GM23338 (cell line): ENCODE data around the gene CIART. TPM values are rescaled to one million over a fixed set of nuclear protein-coding genes. Genes with fewer than 3 reads are reported as not detected.

Source experiments
- ATAC-seq: fragments of 200-7000 bp; cut with Tn5 transposase; 3 replicates; pipeline ENCODE4 v1.9.1; 2020
- DNase-seq: peaks from one replicate; pipeline ENCODE4 v3.0.0-alpha.2; 2015; ENCODE audit warnings: low spot score
- H2AFZ ChIP-seq: fragments of 200-600 bp; sonication (generic); 2 replicates; pipeline ENCODE4 v1.8.0; 2016; ENCODE audit warnings: antibody characterized with exemption, mild to moderate bottlenecking, moderate library complexity
- H3F3A ChIP-seq: fragments of 200-600 bp; sonication (generic); replicated peaks from 2 replicates; pipeline ENCODE4 v1.8.0; 2017; ENCODE audit warnings: antibody characterized with exemption, mixed run types, low read depth
- H3K27ac ChIP-seq: fragments of 200-600 bp; sonication (generic); 2 replicates; pipeline ENCODE4 v1.6.1; 2016; ENCODE audit warnings: low read depth
- H3K27me3 ChIP-seq: fragments of 200-600 bp; sonication (generic); 2 replicates; pipeline ENCODE4 v1.8.0; 2016; ENCODE audit warnings: mild to moderate bottlenecking, mixed run types, moderate library complexity; ENCODE audit not compliant: insufficient read depth
- H3K36me3 ChIP-seq: fragments of 200-600 bp; sonication (generic); 2 replicates; pipeline ENCODE4 v1.8.0; 2016; ENCODE audit warnings: mild to moderate bottlenecking; ENCODE audit not compliant: insufficient read depth
- H3K4me1 ChIP-seq: fragments of 200-600 bp; sonication (generic); 2 replicates; pipeline ENCODE4 v1.8.0; 2016; ENCODE audit warnings: mild to moderate bottlenecking, moderate library complexity; ENCODE audit not compliant: insufficient read depth
- H3K4me2 ChIP-seq: fragments of 200-600 bp; sonication (generic); 2 replicates; pipeline ENCODE4 v1.7.1; 2017; ENCODE audit warnings: mixed run types
- H3K4me3 ChIP-seq: fragments of 200-600 bp; sonication (generic); 2 replicates; pipeline ENCODE4 v1.6.1; 2016; ENCODE audit warnings: mixed run types
- H3K79me2 ChIP-seq: fragments of 200-600 bp; sonication (generic); replicated peaks from 2 replicates; pipeline ENCODE4 v1.8.0; 2017; ENCODE audit warnings: mild to moderate bottlenecking; ENCODE audit not compliant: insufficient read depth
- H3K9me2 ChIP-seq: fragments of 200-600 bp; sonication (generic); 2 replicates; pipeline ENCODE4 v1.8.0; 2017; ENCODE audit not compliant: insufficient read depth
- H4K20me1 ChIP-seq: fragments of 200-600 bp; sonication (generic); replicated peaks from 2 replicates; pipeline ENCODE4 v1.8.0; 2017; ENCODE audit warnings: mild to moderate bottlenecking; ENCODE audit not compliant: insufficient read depth
- H3K27ac Mint-ChIP-seq: 2 replicates; pipeline ENCODE4 v1.8.0; 2020; ENCODE audit warnings: inconsistent platforms, mild to moderate bottlenecking, moderate library complexity, mixed read lengths
- H3K27me3 Mint-ChIP-seq: 3 replicates; pipeline ENCODE4 v1.8.0; 2022; ENCODE audit warnings: low read depth, mild to moderate bottlenecking, moderate library complexity, mixed read lengths, inconsistent platforms; ENCODE audit not compliant: insufficient read depth, poor library complexity
- H3K36me3 Mint-ChIP-seq: 3 replicates; pipeline ENCODE4 v1.8.0; 2021; ENCODE audit warnings: low read depth, mild to moderate bottlenecking, inconsistent platforms, moderate library complexity, mixed read lengths
- H3K4me1 Mint-ChIP-seq: 3 replicates; pipeline ENCODE4 v1.8.0; 2020; ENCODE audit warnings: mild to moderate bottlenecking, inconsistent platforms, mixed read lengths
- H3K4me3 Mint-ChIP-seq: 3 replicates; pipeline ENCODE4 v1.8.0; 2021; ENCODE audit warnings: moderate library complexity, mild to moderate bottlenecking, inconsistent platforms, mixed read lengths
- H3K9me3 Mint-ChIP-seq: 3 replicates; pipeline ENCODE4 v1.8.0; 2020; ENCODE audit warnings: moderate library complexity, mild to moderate bottlenecking, inconsistent platforms, mixed read lengths
- EZH2 ChIP-seq: fragments of 200-600 bp; sonication (generic); IDR thresholded peaks from one replicate; pipeline ENCODE4 v1.8.0; 2017; ENCODE audit warnings: antibody characterized with exemption, mild to moderate bottlenecking, low read depth; ENCODE audit not compliant: unreplicated experiment
- EZH2phosphoT487 ChIP-seq: fragments of 200-600 bp; sonication (generic); IDR thresholded peaks from one replicate; pipeline ENCODE4 v1.8.1; 2018; ENCODE audit warnings: antibody characterized with exemption; ENCODE audit not compliant: unreplicated experiment
- NANOG ChIP-seq: IDR thresholded peaks from 2 replicates; pipeline ENCODE4 v1.6.1; 2016; ENCODE audit warnings: antibody characterized with exemption, borderline replicate concordance
- POLR2AphosphoS5 ChIP-seq: IDR thresholded peaks from 2 replicates; pipeline ENCODE4 v1.6.1; 2016; ENCODE audit warnings: antibody characterized with exemption, low read depth
- ZNF114 ChIP-seq: fragments of 250-450 bp; sonication (Bioruptor Pico); IDR thresholded peaks from 2 replicates; pipeline ENCODE4 v1.5.0; 2020; ENCODE audit warnings: mild to moderate bottlenecking, moderate library complexity
- polyA plus RNA-seq: library from polyadenylated mRNA; unstranded; fragments of >200 nt; fragmentation: Nextera tagmentation; extraction: Ambion mirVana; gene quantifications from 2 replicates; pipeline ENCODE4 v1.2.1, GENCODE V29; 2016
- total RNA-seq: library from RNA; depleted of rRNA; stranded (reverse); fragments of >200 nt; shearing (Covaris generic); gene quantifications from 2 replicates; pipeline ENCODE4 v1.2.3, GENCODE V29; 2014
- TF ChIP-seq, protein P1 (sequence below): fragments of 250-450 bp; sonication (Bioruptor Pico); IDR thresholded peaks from 2 replicates; pipeline ENCODE4 v1.5.0; 2020; ENCODE audit warnings: mild to moderate bottlenecking, moderate library complexity
- TF ChIP-seq, protein P2 (sequence below): IDR thresholded peaks from one replicate; pipeline ENCODE4 v1.6.1; 2018; ENCODE audit warnings: antibody characterized with exemption; ENCODE audit not compliant: unreplicated experiment

The CIART gene
- total and polyA plus RNA-seq, 2 experiments from 2014 or later = 9.3 to 16.4 TPM

DNA sequence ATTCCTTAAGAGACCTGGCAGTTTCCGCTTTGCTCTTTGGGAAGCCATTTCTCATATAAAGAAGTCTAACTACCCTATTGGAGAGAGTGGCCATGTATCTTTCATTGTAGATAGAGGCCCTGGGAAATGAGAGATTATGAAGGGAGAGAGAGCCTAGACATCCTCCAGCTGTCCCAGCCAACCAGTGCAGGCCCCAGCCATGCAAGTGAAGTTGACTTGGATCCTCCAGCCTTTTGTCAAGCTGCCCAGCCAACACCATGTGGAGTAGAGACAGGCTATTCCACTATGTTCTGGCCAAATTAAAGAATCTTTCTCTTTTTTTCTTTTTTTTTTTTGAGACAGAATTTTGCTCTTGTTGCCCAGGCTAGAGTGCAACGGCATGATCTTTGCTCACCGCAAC is 39.4 kb upstream of the CIART start (continued):
- TF ChIP-seq, protein P1, sequence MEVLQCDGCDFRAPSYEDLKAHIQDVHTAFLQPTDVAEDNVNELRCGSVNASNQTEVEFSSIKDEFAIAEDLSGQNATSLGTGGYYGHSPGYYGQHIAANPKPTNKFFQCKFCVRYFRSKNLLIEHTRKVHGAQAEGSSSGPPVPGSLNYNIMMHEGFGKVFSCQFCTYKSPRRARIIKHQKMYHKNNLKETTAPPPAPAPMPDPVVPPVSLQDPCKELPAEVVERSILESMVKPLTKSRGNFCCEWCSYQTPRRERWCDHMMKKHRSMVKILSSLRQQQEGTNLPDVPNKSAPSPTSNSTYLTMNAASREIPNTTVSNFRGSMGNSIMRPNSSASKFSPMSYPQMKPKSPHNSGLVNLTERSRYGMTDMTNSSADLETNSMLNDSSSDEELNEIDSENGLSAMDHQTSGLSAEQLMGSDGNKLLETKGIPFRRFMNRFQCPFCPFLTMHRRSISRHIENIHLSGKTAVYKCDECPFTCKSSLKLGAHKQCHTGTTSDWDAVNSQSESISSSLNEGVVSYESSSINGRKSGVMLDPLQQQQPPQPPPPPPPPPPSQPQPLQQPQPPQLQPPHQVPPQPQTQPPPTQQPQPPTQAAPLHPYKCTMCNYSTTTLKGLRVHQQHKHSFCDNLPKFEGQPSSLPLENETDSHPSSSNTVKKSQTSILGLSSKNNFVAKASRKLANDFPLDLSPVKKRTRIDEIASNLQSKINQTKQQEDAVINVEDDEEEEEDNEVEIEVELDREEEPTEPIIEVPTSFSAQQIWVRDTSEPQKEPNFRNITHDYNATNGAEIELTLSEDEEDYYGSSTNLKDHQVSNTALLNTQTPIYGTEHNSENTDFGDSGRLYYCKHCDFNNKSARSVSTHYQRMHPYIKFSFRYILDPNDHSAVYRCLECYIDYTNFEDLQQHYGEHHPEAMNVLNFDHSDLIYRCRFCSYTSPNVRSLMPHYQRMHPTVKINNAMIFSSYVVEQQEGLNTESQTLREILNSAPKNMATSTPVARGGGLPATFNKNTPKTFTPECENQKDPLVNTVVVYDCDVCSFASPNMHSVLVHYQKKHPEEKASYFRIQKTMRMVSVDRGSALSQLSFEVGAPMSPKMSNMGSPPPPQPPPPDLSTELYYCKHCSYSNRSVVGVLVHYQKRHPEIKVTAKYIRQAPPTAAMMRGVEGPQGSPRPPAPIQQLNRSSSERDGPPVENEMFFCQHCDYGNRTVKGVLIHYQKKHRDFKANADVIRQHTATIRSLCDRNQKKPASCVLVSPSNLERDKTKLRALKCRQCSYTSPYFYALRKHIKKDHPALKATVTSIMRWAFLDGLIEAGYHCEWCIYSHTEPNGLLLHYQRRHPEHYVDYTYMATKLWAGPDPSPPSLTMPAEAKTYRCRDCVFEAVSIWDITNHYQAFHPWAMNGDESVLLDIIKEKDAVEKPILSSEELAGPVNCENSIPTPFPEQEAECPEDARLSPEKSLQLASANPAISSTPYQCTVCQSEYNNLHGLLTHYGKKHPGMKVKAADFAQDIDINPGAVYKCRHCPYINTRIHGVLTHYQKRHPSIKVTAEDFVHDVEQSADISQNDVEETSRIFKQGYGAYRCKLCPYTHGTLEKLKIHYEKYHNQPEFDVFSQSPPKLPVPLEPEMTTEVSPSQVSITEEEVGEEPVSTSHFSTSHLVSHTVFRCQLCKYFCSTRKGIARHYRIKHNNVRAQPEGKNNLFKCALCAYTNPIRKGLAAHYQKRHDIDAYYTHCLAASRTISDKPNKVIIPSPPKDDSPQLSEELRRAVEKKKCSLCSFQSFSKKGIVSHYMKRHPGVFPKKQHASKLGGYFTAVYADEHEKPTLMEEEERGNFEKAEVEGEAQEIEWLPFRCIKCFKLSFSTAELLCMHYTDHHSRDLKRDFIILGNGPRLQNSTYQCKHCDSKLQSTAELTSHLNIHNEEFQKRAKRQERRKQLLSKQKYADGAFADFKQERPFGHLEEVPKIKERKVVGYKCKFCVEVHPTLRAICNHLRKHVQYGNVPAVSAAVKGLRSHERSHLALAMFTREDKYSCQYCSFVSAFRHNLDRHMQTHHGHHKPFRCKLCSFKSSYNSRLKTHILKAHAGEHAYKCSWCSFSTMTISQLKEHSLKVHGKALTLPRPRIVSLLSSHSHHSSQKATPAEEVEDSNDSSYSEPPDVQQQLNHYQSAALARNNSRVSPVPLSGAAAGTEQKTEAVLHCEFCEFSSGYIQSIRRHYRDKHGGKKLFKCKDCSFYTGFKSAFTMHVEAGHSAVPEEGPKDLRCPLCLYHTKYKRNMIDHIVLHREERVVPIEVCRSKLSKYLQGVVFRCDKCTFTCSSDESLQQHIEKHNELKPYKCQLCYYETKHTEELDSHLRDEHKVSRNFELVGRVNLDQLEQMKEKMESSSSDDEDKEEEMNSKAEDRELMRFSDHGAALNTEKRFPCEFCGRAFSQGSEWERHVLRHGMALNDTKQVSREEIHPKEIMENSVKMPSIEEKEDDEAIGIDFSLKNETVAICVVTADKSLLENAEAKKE = no peak
- TF ChIP-seq EZH2phosphoT487 (no peak), NANOG (no peak), ZNF114 (CRISPR knock-in tag) (no peak), EZH2 (no peak)
- TF ChIP-seq, protein P2, sequence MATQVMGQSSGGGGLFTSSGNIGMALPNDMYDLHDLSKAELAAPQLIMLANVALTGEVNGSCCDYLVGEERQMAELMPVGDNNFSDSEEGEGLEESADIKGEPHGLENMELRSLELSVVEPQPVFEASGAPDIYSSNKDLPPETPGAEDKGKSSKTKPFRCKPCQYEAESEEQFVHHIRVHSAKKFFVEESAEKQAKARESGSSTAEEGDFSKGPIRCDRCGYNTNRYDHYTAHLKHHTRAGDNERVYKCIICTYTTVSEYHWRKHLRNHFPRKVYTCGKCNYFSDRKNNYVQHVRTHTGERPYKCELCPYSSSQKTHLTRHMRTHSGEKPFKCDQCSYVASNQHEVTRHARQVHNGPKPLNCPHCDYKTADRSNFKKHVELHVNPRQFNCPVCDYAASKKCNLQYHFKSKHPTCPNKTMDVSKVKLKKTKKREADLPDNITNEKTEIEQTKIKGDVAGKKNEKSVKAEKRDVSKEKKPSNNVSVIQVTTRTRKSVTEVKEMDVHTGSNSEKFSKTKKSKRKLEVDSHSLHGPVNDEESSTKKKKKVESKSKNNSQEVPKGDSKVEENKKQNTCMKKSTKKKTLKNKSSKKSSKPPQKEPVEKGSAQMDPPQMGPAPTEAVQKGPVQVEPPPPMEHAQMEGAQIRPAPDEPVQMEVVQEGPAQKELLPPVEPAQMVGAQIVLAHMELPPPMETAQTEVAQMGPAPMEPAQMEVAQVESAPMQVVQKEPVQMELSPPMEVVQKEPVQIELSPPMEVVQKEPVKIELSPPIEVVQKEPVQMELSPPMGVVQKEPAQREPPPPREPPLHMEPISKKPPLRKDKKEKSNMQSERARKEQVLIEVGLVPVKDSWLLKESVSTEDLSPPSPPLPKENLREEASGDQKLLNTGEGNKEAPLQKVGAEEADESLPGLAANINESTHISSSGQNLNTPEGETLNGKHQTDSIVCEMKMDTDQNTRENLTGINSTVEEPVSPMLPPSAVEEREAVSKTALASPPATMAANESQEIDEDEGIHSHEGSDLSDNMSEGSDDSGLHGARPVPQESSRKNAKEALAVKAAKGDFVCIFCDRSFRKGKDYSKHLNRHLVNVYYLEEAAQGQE = no peak

DNA sequence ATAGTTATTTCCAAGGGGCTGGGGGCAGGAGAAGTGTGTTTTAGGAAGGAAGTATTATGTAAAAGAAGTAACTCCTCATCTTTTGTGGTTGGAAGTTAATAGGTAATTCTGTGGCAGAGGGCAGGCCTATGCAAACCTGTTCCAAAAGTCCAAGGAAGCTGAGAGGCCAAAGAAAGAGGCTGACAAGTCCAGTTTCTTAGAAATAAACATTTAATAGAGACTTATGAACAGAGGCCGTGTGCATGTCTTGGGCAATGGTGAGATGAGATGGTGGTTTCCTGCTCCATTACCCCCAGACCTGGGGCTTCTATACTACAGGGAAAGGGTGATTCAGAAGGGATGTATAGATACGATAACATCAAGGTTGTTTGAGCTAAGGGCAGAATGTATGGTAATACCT is 32.4 kb upstream of the CIART start:
- Histone ChIP-seq H3K4me1 (no peaks in the 10 kb centered on the region), H3F3A (no peaks in the 10 kb centered on the region), H3K9me2 (no peaks in the 10 kb centered on the region), H3K4me3 (no peak overlapping the region), H3K27me3 (no peaks in the 10 kb centered on the region), H2AFZ (no peak overlapping the region), H3K79me2 (no peaks in the 10 kb centered on the region), H3K27ac (no peak overlapping the region), H4K20me1 (no peaks in the 10 kb centered on the region), H3K4me2 (no peak overlapping the region), H3K36me3 (no peaks in the 10 kb centered on the region)
- no peaks in the 10 kb centered on the region for H3K4me1 Mint-ChIP-seq
- peaks cover 3% of the 10 kb centered on the region for H3K27me3 Mint-ChIP-seq
- H3K9me3 Mint-ChIP-seq = no peaks in the 10 kb centered on the region
- H3K27ac Mint-ChIP-seq = no peak overlapping the region
- H3K4me3 Mint-ChIP-seq = no peak overlapping the region
- H3K36me3 Mint-ChIP-seq = no peaks in the 10 kb centered on the region
- no peak for DNase-seq
- no peak for ATAC-seq
- TF ChIP-seq POLR2AphosphoS5 (no peak), EZH2 (no peak)
- TF ChIP-seq, protein P1 = no peak
